ENCODE data around the gene MED9.

Gene MED9

DNA sequence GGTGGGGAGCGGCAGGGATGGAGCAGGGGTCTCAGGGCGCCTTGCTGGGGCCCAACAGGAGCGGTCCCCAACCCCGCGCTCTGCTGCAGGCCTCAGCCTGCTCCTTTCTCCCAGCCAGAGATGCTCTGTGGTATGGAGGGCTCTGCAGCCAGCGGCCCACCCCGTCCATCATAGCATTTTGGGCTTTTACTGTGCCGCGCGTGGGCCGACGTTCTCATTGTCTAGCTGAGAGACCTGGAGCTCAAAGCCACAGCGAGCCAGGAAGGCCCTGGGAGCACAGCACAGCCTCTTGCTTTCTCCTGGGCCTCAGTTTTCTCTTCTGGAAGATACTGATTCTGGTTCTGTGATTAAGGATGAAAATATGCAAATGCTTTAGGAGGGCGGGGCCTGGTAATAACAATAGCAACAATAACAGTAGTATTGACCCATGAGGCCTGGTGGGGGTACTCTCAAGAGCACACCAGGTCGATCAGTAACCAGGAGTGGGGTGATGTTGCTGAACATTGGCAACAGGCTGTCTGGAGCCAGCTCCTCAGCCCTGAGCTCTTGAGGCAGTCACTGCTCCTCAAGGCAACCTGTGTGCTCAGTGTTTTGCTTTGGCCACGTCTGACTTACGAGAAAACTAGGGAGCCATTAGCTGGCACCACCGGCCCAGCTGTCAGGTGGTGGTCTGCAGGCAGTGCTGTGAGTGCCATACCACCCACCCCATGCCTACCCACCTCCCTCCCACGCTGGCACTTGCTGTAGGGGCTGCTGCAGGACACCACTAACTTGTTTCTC is 20.5 kb downstream of the MED9 start:
- Histone ChIP-seq H3K9me3 (ENCODE audit: control insufficient read depth, insufficient read depth, low read length) (no peaks in the 10 kb centered on the region), H3K36me3 (ENCODE audit: control insufficient read depth, low read length) (peaks cover 4% of the 10 kb centered on the region; the same call in 1 of the 2 replicates), H3K27me3 (ENCODE audit: control insufficient read depth, low read length) (peaks cover 24% of the 10 kb centered on the region), H3K9me2 (replicated peaks; ENCODE audit: control insufficient read depth, low read length) (no peaks in the 10 kb centered on the region), H3K4me1 (ENCODE audit: control insufficient read depth, low read length) (peaks cover 19% of the 10 kb centered on the region), H3K79me2 (ENCODE audit: control insufficient read depth, low read length) (no peaks in the 10 kb centered on the region), H3F3A (ENCODE audit: control insufficient read depth, insufficient read depth) (no peaks in the 10 kb centered on the region), H3K27ac (ENCODE audit: low read depth, low read length) (no peak overlapping the region), H4K20me1 (ENCODE audit: control insufficient read depth, insufficient read depth, low read depth, low read length) (0 out of 2 replicates have a peak, but pooled peaks cover 8% of the 10 kb centered on the region), H3K4me3 (ENCODE audit: low read length) (peak overlapping the region; percentile 73), H3K4me2 (ENCODE audit: low read length) (peak overlapping the region; percentile 97)
- TF ChIP-seq EZH2phosphoT487 (IDR thresholded peaks at IDR 0.05; ENCODE audit: borderline replicate concordance, low read length) = no peak
- TF ChIP-seq, protein P1, sequence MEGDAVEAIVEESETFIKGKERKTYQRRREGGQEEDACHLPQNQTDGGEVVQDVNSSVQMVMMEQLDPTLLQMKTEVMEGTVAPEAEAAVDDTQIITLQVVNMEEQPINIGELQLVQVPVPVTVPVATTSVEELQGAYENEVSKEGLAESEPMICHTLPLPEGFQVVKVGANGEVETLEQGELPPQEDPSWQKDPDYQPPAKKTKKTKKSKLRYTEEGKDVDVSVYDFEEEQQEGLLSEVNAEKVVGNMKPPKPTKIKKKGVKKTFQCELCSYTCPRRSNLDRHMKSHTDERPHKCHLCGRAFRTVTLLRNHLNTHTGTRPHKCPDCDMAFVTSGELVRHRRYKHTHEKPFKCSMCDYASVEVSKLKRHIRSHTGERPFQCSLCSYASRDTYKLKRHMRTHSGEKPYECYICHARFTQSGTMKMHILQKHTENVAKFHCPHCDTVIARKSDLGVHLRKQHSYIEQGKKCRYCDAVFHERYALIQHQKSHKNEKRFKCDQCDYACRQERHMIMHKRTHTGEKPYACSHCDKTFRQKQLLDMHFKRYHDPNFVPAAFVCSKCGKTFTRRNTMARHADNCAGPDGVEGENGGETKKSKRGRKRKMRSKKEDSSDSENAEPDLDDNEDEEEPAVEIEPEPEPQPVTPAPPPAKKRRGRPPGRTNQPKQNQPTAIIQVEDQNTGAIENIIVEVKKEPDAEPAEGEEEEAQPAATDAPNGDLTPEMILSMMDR (IDR thresholded peaks at IDR 0.05; ENCODE audit: low read depth, low read length, poor library complexity, severe bottlenecking) = no peak

DNA sequence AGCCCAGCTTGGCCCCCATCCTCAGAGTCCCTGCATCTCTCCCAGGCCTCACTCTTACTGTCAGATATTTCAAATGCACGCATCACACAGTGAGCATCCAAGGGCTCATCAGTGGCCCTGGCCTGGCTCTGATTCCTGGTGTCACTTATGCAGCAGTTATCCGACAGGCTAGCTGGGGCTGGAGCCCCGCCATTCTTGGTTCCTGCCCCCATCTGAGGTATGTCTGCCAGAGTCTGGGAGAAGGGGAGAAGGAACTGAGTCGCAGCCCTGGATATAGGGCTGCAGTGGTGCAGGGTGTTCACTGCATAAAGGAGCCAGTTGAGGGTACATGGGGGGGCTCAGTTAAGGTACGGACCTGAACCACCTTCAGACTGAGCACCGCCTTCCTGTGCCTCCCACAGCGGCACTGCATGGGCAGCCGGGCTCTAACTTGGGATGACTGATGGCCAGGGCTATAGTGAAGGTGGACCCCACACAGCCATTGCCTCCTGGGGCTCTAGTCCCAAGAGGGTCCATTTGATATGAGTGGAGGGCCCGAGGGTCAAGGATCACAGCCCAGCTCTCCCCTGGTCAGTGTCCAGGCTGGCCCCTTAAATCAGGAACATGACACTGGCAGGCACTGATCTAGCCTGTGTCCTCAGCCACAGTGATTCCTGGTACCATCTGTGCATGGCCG is 21.2 kb downstream of the MED9 start:
- Histone ChIP-seq H3K9me3 (ENCODE audit: control insufficient read depth, insufficient read depth, low read length) (no peaks in the 10 kb centered on the region), H3K9me2 (replicated peaks; ENCODE audit: control insufficient read depth, low read length) (no peaks in the 10 kb centered on the region)
- TF ChIP-seq, protein P1 (IDR thresholded peaks at IDR 0.05; ENCODE audit: low read depth, low read length, poor library complexity, severe bottlenecking) = no peak
- no peak for TF ChIP-seq EZH2phosphoT487 (IDR thresholded peaks at IDR 0.05; ENCODE audit: borderline replicate concordance, low read length)

DNA sequence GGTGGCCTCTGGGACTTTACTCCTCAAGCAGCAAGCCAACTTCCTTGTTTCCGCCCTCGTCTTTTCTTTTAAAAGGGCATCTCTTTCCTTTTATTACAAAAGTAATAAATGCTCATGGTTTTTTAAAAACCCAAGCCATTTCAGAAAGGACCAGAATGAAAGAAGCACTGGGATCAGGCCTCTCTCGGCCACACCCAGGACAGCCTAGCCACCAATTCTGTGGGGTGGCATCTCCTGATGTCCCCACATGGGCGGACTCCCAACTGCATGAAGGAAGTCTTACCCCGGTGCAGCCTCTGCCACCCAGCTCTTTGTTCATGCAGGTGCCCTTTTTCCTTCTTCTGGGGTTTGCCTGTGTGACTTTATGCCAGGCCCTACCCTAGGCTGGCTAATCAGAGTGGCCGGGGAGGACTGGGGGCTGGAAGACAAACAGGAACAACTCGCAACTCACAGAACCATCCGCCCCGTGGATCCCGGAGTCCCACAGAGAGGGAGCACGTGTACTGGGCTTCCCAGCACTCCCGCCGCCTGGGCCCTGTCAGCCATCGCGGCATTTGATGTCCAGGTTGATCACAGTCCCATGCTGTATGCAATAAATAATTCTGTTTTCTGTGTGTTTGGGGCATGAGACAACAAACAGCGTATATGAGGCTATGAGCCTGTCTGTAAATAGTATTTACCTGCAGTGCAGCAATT is 22.0 kb downstream of the MED9 start:
- no peak overlapping the region for H3K4me3 ChIP-seq (ENCODE audit: low read length)
- no peak overlapping the region for H3K4me2 ChIP-seq (ENCODE audit: low read length)
- H3K27me3 ChIP-seq (ENCODE audit: control insufficient read depth, low read length) = peaks cover 24% of the 10 kb centered on the region

More for the DNA sequence above, 21.2 kb downstream of the MED9 start:
- Histone ChIP-seq H4K20me1 (ENCODE audit: control insufficient read depth, insufficient read depth, low read depth, low read length) (0 out of 2 replicates have a peak, but pooled peaks cover 8% of the 10 kb centered on the region), H3K4me1 (ENCODE audit: control insufficient read depth, low read length) (peaks cover 19% of the 10 kb centered on the region), H3K4me3 (ENCODE audit: low read length) (no peak overlapping the region), H3K27me3 (ENCODE audit: control insufficient read depth, low read length) (peaks cover 24% of the 10 kb centered on the region), H3F3A (ENCODE audit: control insufficient read depth, insufficient read depth) (no peaks in the 10 kb centered on the region), H3K36me3 (ENCODE audit: control insufficient read depth, low read length) (no peaks in the 10 kb centered on the region), H3K79me2 (ENCODE audit: control insufficient read depth, low read length) (no peaks in the 10 kb centered on the region), H3K4me2 (ENCODE audit: low read length) (no peak overlapping the region), H3K27ac (ENCODE audit: low read depth, low read length) (no peak overlapping the region)

More for the DNA sequence above, 22.0 kb downstream of the MED9 start:
- Histone ChIP-seq H3K36me3 (ENCODE audit: control insufficient read depth, low read length) (no peaks in the 10 kb centered on the region), H3K4me1 (ENCODE audit: control insufficient read depth, low read length) (peaks cover 19% of the 10 kb centered on the region), H3K79me2 (ENCODE audit: control insufficient read depth, low read length) (no peaks in the 10 kb centered on the region), H4K20me1 (ENCODE audit: control insufficient read depth, insufficient read depth, low read depth, low read length) (0 out of 2 replicates have a peak, but pooled peaks cover 8% of the 10 kb centered on the region), H3K9me2 (replicated peaks; ENCODE audit: control insufficient read depth, low read length) (no peaks in the 10 kb centered on the region), H3K9me3 (ENCODE audit: control insufficient read depth, insufficient read depth, low read length) (no peaks in the 10 kb centered on the region), H3F3A (ENCODE audit: control insufficient read depth, insufficient read depth) (no peaks in the 10 kb centered on the region), H3K27ac (ENCODE audit: low read depth, low read length) (no peak overlapping the region)
- TF ChIP-seq EZH2phosphoT487 (IDR thresholded peaks at IDR 0.05; ENCODE audit: borderline replicate concordance, low read length) = no peak
- TF ChIP-seq, protein P1 (IDR thresholded peaks at IDR 0.05; ENCODE audit: low read depth, low read length, poor library complexity, severe bottlenecking) = no peak
